Colonic mucosa (tissue), 4 donors: ENCODE measurements around the gene SIPA1L2. TPM values are rescaled to one million over a fixed set of nuclear protein-coding genes. Genes with fewer than 3 reads are reported as not detected.

Source experiments
- DNase-seq: peaks from one replicate; pipeline ENCODE4 v3.0.0-alpha.2; 2020
- H3K27ac ChIP-seq: fragments of 200-600 bp; one replicate; pipeline ENCODE4 v1.8.0; 2021
- H3K27me3 ChIP-seq: fragments of 200-600 bp; one replicate; pipeline ENCODE4 v1.8.0; 2021
- H3K36me3 ChIP-seq: fragments of 200-600 bp; one replicate; pipeline ENCODE4 v1.8.0; 2021
- H3K4me1 ChIP-seq: fragments of 200-600 bp; one replicate; pipeline ENCODE4 v1.8.0; 2021; ENCODE audit warnings: mild to moderate bottlenecking
- H3K4me3 ChIP-seq: fragments of 200-600 bp; one replicate; pipeline ENCODE4 v1.8.0; 2021
- H3K9ac ChIP-seq, 2 donors: one replicate each; pipeline ENCODE4 v1.7.0; 2013; ENCODE audit warnings: control low read depth in 2 of 2, low read depth in 2 of 2, low read length in 2 of 2
- H3K9me3 ChIP-seq: fragments of 200-600 bp; one replicate; pipeline ENCODE4 v1.8.0; 2021
- intact Hi-C: fragments of 100-400 bp; cut with DNase I; formaldehyde crosslinking; loops from one replicate; pipeline ENCODE4 v1.14.1; 2022
- total RNA-seq, 2 donors: library from RNA; stranded (reverse); fragmentation: NEBNext Ultra II Directional in 1 of 2; extraction: Animal tissue kit (Norgen Biotek cat#: 25700) in 1 of 2; gene quantifications; one replicate each; pipeline ENCODE4 v1.2.1, GENCODE V29; 2021
- TF ChIP-seq, protein P1 (sequence below): fragments of 200-600 bp; IDR thresholded peaks from one replicate; pipeline ENCODE4 v1.8.0; 2022; ENCODE audit warnings: antibody characterized with exemption, mild to moderate bottlenecking
- donor health status: healthy.
- donor health status: DM: no; HTN: no; CAD: no.
- donor health status: DM: no; HTN: no; CAD: no.

SIPA1L2 gene
- total RNA-seq, 2 donors from 2014 or later, result 53.6 to 64.4 TPM

GRCh38 chr1:232664844-232665777 is 35.2 kb upstream of the SIPA1L2 start:
- Histone ChIP-seq H3K36me3 (no peaks in the 10 kb centered on the region), H3K9ac (no peak overlapping the region), H3K27ac (no peak overlapping the region), H3K4me1 (no peaks in the 10 kb centered on the region), H3K9me3 (no peaks in the 10 kb centered on the region), H3K4me3 (no peak overlapping the region), H3K27me3 (no peaks in the 10 kb centered on the region)
- intact Hi-C loops, result no loop called here
- TF ChIP-seq, protein P1, sequence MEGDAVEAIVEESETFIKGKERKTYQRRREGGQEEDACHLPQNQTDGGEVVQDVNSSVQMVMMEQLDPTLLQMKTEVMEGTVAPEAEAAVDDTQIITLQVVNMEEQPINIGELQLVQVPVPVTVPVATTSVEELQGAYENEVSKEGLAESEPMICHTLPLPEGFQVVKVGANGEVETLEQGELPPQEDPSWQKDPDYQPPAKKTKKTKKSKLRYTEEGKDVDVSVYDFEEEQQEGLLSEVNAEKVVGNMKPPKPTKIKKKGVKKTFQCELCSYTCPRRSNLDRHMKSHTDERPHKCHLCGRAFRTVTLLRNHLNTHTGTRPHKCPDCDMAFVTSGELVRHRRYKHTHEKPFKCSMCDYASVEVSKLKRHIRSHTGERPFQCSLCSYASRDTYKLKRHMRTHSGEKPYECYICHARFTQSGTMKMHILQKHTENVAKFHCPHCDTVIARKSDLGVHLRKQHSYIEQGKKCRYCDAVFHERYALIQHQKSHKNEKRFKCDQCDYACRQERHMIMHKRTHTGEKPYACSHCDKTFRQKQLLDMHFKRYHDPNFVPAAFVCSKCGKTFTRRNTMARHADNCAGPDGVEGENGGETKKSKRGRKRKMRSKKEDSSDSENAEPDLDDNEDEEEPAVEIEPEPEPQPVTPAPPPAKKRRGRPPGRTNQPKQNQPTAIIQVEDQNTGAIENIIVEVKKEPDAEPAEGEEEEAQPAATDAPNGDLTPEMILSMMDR, result no peak
- DNase-seq, result no peak

- Histone ChIP-seq H3K27ac (no peak overlapping the region), H3K36me3 (no peaks in the 10 kb centered on the region), H3K9ac (no peak overlapping the region), H3K27me3 (no peaks in the 10 kb centered on the region), H3K9me3 (no peaks in the 10 kb centered on the region), H3K4me1 (no peaks in the 10 kb centered on the region), H3K4me3 (no peak overlapping the region)
- intact Hi-C loops, result no loop called here
- TF ChIP-seq, protein P1, result no peak
- no peak for DNase-seq
These were observed 33.0 kb upstream of the SIPA1L2 start for GRCh38 chr1:232662910-232663309.

DNA sequence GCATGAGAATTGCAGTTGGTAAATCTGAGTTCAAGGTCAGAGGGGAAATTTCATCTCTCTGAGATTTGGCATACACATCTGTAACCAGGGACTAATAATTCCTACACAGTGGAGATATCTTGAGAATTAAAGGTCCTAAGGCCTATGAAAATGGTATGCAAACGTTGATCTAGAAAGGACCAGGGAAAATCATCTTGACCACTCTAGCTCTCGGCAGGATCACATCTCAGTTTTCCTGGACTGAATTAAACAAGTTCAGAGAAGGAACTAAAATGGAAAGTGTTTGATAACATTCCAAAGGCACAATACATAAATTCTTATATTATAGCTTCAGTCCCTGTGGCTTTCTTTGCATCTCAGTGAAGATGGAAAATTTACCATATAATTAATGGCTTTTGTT is 28.5 kb upstream of the SIPA1L2 start:
- TF ChIP-seq, protein P1, result no peak
- Histone ChIP-seq H3K27me3 (no peaks in the 10 kb centered on the region), H3K9me3 (no peaks in the 10 kb centered on the region), H3K4me3 (no peak overlapping the region), H3K9ac (no peak overlapping the region), H3K36me3 (no peaks in the 10 kb centered on the region), H3K27ac (no peak overlapping the region), H3K4me1 (no peaks in the 10 kb centered on the region)
- intact Hi-C loops, result no loop called here
- no peak for DNase-seq

DNA sequence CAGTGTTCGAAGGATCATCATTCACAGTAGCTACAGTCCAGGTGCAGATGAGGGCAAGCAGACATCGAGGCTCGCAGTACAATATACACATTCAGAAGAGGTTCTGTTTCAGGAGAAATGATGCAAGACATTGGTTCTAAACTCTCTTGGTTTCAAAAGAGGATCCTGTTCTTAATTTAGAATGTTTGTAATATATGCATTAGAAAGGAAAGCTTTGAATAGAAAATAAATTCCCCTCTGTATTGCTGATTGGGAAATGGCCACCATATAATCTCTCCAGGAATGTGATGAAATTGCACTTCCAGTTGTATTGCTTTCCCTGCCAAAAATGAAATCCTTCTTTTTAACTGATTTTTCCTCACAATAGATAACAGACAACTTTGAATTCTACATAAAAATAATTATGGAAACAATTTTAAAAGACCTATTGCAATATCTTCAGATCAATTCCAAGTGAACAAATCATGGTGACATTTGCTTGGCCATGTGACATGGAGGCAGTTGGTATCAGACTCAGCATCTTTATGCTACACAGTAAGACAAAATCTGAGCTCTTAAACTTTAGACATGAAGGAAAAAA is 27.6 kb upstream of the SIPA1L2 start:
- Histone ChIP-seq H3K4me1 (no peaks in the 10 kb centered on the region), H3K27me3 (no peaks in the 10 kb centered on the region), H3K36me3 (no peaks in the 10 kb centered on the region), H3K4me3 (no peak overlapping the region), H3K9ac (no peak overlapping the region), H3K27ac (no peak overlapping the region), H3K9me3 (no peaks in the 10 kb centered on the region)
- TF ChIP-seq, protein P1, result no peak
- no peak for DNase-seq
- intact Hi-C loops, result no loop called here

- no peak for DNase-seq
- Histone ChIP-seq H3K27ac (no peak overlapping the region), H3K36me3 (no peaks in the 10 kb centered on the region), H3K27me3 (no peaks in the 10 kb centered on the region), H3K4me3 (no peak overlapping the region), H3K9me3 (no peaks in the 10 kb centered on the region), H3K4me1 (no peaks in the 10 kb centered on the region), H3K9ac (no peak overlapping the region)
- TF ChIP-seq, protein P1, result no peak
- intact Hi-C loops, result no loop called here
These were observed 25.8 kb upstream of the SIPA1L2 start for GRCh38 chr1:232655746-232656085.
